GM13977 (cell line): ENCODE data around the gene CHL1.

ENCODE experiments used
- DNase-seq: peaks from one replicate; pipeline ENCODE4 v3.0.0; 2012; ENCODE audit warnings: low spot score
- CTCF ChIP-seq: IDR thresholded peaks from 2 replicates; pipeline ENCODE4 v1.5.1; 2012; ENCODE audit warnings: mild to moderate bottlenecking, control low read depth; ENCODE audit not compliant: insufficient read depth; ENCODE audit errors: extremely low read depth, missing control alignments
- in situ Hi-C: fragments of 300-500 bp; cut with MboI; formaldehyde crosslinking; loops from one replicate; pipeline ENCODE4 v1.12.0; 2022; ENCODE audit warnings: low sequenced_read_pairs, low pct_unique_long_range_greater_than_20kb, mixed read lengths, inconsistent platforms; ENCODE audit not compliant: unreplicated experiment

Gene CHL1

GRCh38 chr3:243356-243725 lies 46.8 kb downstream of the CHL1 start:
- TF ChIP-seq CTCF, result no peak
- DNase-seq, result no peak
- in situ Hi-C loops, result no loop called here

- no peak for TF ChIP-seq CTCF
- DNase-seq, result no peak
- in situ Hi-C loops, result no loop called here
These were observed 47.5 kb downstream of the CHL1 start for GRCh38 chr3:244041-244440.

- no peak for DNase-seq
- in situ Hi-C loops, result no loop called here
- no peak for TF ChIP-seq CTCF
These were observed 51.4 kb downstream of the CHL1 start for GRCh38 chr3:247916-248315.

- TF ChIP-seq CTCF, result no peak
- no peak for DNase-seq
- in situ Hi-C loops, result no loop called here
These were observed 52.4 kb downstream of the CHL1 start for GRCh38 chr3:248864-249520.

GRCh38 chr3:249587-250262 lies 53.2 kb downstream of the CHL1 start:
- DNase-seq, result no peak

GRCh38 chr3:256501-256900 lies 59.9 kb downstream of the CHL1 start:
- DNase-seq, result no peak
- in situ Hi-C loops, result no loop called here
- no peak for TF ChIP-seq CTCF

More at GRCh38 chr3:249587-250262, 53.2 kb downstream of the CHL1 start:
- in situ Hi-C loops, result no loop called here
- no peak for TF ChIP-seq CTCF
